HEK293 (cell line): ENCODE data around the gene YIPF6.
A peak's percentile ranks its signal among the peaks of the same experiment; 100 is the strongest.

ENCODE experiments used
- GLI4 ChIP-seq: fragments of 450-650 bp; formaldehyde crosslinking; IDR thresholded peaks from 2 replicates; pipeline ENCODE4 v1.5.1; 2016; ENCODE audit warnings: missing biosample characterization, missing genetic modification characterization
- KLF16 ChIP-seq: fragments of 450-650 bp; formaldehyde crosslinking; IDR thresholded peaks from 2 replicates; pipeline ENCODE4 v1.5.1; 2017; ENCODE audit warnings: missing biosample characterization, missing genetic modification characterization
- SP3 ChIP-seq: fragments of 450-650 bp; formaldehyde crosslinking; IDR thresholded peaks from 2 replicates; pipeline ENCODE4 v1.5.1; 2016; ENCODE audit warnings: missing biosample characterization, missing genetic modification characterization
- ZBTB17 ChIP-seq: fragments of 450-650 bp; formaldehyde crosslinking; IDR thresholded peaks from 2 replicates; pipeline ENCODE4 v1.5.1; 2016; ENCODE audit warnings: missing biosample characterization, missing genetic modification characterization
- ZBTB26 ChIP-seq: fragments of 450-650 bp; formaldehyde crosslinking; optimal IDR thresholded peaks from 2 replicates; pipeline ENCODE3; 2016; ENCODE audit warnings: missing biosample characterization, mild to moderate bottlenecking, missing genetic modification characterization
- ZNF121 ChIP-seq: fragments of 450-650 bp; formaldehyde crosslinking; IDR thresholded peaks from 2 replicates; pipeline ENCODE4 v1.5.1; 2016; ENCODE audit warnings: missing biosample characterization, missing genetic modification characterization
- ZNF223 ChIP-seq: fragments of 450-650 bp; formaldehyde crosslinking; IDR thresholded peaks from 2 replicates; pipeline ENCODE4 v1.5.1; 2016; ENCODE audit warnings: missing biosample characterization, missing genetic modification characterization
- ZNF239 ChIP-seq: fragments of 450-650 bp; formaldehyde crosslinking; IDR thresholded peaks from 2 replicates; pipeline ENCODE4 v1.5.1; 2016; ENCODE audit warnings: missing biosample characterization, missing genetic modification characterization
- ZNF24 ChIP-seq: fragments of 450-650 bp; formaldehyde crosslinking; IDR thresholded peaks from 2 replicates; pipeline ENCODE4 v1.5.1; 2016; ENCODE audit warnings: missing biosample characterization, missing genetic modification characterization
- ZNF292 ChIP-seq: fragments of 450-650 bp; formaldehyde crosslinking; IDR thresholded peaks from 2 replicates; pipeline ENCODE4 v1.5.1; 2016; ENCODE audit warnings: low read depth, missing biosample characterization, missing genetic modification characterization, borderline replicate concordance
- ZNF324 ChIP-seq: fragments of 450-650 bp; formaldehyde crosslinking; IDR thresholded peaks from 2 replicates; pipeline ENCODE4 v1.5.1; 2016; ENCODE audit warnings: missing biosample characterization, missing genetic modification characterization
- ZNF335 ChIP-seq: fragments of 450-650 bp; formaldehyde crosslinking; conservative IDR thresholded peaks from 2 replicates; pipeline ENCODE4 v1.5.1; 2016; ENCODE audit warnings: missing biosample characterization, missing genetic modification characterization
- ZNF350 ChIP-seq: fragments of 450-650 bp; formaldehyde crosslinking; IDR thresholded peaks from 2 replicates; pipeline ENCODE4 v1.5.0; 2017; ENCODE audit warnings: missing biosample characterization, mild to moderate bottlenecking, missing genetic modification characterization
- ZNF394 ChIP-seq: fragments of 450-650 bp; formaldehyde crosslinking; IDR thresholded peaks from 2 replicates; pipeline ENCODE4 v1.5.1; 2016; ENCODE audit warnings: missing biosample characterization, missing genetic modification characterization, mild to moderate bottlenecking, moderate library complexity, borderline replicate concordance
- ZNF529 ChIP-seq: fragments of 450-650 bp; formaldehyde crosslinking; IDR thresholded peaks from 2 replicates; pipeline ENCODE4 v1.5.1; 2017; ENCODE audit warnings: missing genetic modification characterization, missing biosample characterization; ENCODE audit not compliant: insufficient replicate concordance
- ZNF558 ChIP-seq: fragments of 450-650 bp; formaldehyde crosslinking; IDR thresholded peaks from 2 replicates; pipeline ENCODE4 v1.5.1; 2016; ENCODE audit warnings: missing biosample characterization, missing genetic modification characterization
- ZNF585B ChIP-seq: fragments of 450-650 bp; formaldehyde crosslinking; IDR thresholded peaks from 2 replicates; pipeline ENCODE4 v1.5.1; 2016; ENCODE audit warnings: missing biosample characterization, missing genetic modification characterization
- ZNF623 ChIP-seq: fragments of 450-650 bp; formaldehyde crosslinking; IDR thresholded peaks from 2 replicates; pipeline ENCODE4 v1.5.1; 2016; ENCODE audit warnings: missing biosample characterization, missing genetic modification characterization
- ZNF629 ChIP-seq: fragments of 450-650 bp; formaldehyde crosslinking; IDR thresholded peaks from 2 replicates; pipeline ENCODE4 v1.5.1; 2017; ENCODE audit warnings: missing biosample characterization, missing genetic modification characterization
- ZNF677 ChIP-seq: fragments of 450-650 bp; IDR thresholded peaks from 2 replicates; pipeline ENCODE4 v1.5.0; 2018; ENCODE audit warnings: missing biosample characterization, mild to moderate bottlenecking, missing genetic modification characterization, moderate library complexity
- ZNF791 ChIP-seq: fragments of 450-650 bp; formaldehyde crosslinking; IDR thresholded peaks from 2 replicates; pipeline ENCODE4 v1.5.1; 2016; ENCODE audit warnings: missing biosample characterization, missing genetic modification characterization
- ZNF792 ChIP-seq: fragments of 450-650 bp; formaldehyde crosslinking; IDR thresholded peaks from 2 replicates; pipeline ENCODE4 v1.5.1; 2016; ENCODE audit warnings: missing biosample characterization, missing genetic modification characterization
- ZNF843 ChIP-seq: fragments of 450-650 bp; formaldehyde crosslinking; IDR thresholded peaks from 2 replicates; pipeline ENCODE4 v1.5.1; 2016; ENCODE audit warnings: missing biosample characterization, missing genetic modification characterization
- ZSCAN16 ChIP-seq: fragments of 450-650 bp; formaldehyde crosslinking; IDR thresholded peaks from 2 replicates; pipeline ENCODE4 v1.5.1; 2016; ENCODE audit warnings: missing biosample characterization, missing genetic modification characterization
- TF ChIP-seq, protein P1 (sequence below): fragments of 450-650 bp; formaldehyde crosslinking; IDR thresholded peaks from 2 replicates; pipeline ENCODE4 v1.5.1; 2016; ENCODE audit warnings: missing biosample characterization, missing genetic modification characterization
- TF ChIP-seq, protein P2 (sequence below): fragments of 450-650 bp; formaldehyde crosslinking; IDR thresholded peaks from 2 replicates; pipeline ENCODE4 v1.5.1; 2017; ENCODE audit warnings: missing biosample characterization, missing genetic modification characterization
- TF ChIP-seq, protein P3 (sequence below): fragments of 450-650 bp; formaldehyde crosslinking; IDR thresholded peaks from 2 replicates; pipeline ENCODE4 v1.5.1; 2016; ENCODE audit warnings: missing biosample characterization, missing genetic modification characterization
- TF ChIP-seq, protein P4 (sequence below): fragments of 450-650 bp; formaldehyde crosslinking; IDR thresholded peaks from 2 replicates; pipeline ENCODE4 v1.5.1; 2016; ENCODE audit warnings: missing biosample characterization, missing genetic modification characterization
- TF ChIP-seq, protein P5 (sequence below): fragments of 450-650 bp; formaldehyde crosslinking; IDR thresholded peaks from 2 replicates; pipeline ENCODE4 v1.5.1; 2016; ENCODE audit warnings: missing biosample characterization, missing genetic modification characterization
- TF ChIP-seq, protein P6 (sequence below): fragments of 450-650 bp; formaldehyde crosslinking; IDR thresholded peaks from 2 replicates; pipeline ENCODE4 v1.5.1; 2016; ENCODE audit warnings: missing biosample characterization, missing genetic modification characterization

YIPF6 gene

GRCh38 chrX:68462653-68463052 lies 36.2 kb upstream of the YIPF6 start (continued):
- TF ChIP-seq, protein P1, sequence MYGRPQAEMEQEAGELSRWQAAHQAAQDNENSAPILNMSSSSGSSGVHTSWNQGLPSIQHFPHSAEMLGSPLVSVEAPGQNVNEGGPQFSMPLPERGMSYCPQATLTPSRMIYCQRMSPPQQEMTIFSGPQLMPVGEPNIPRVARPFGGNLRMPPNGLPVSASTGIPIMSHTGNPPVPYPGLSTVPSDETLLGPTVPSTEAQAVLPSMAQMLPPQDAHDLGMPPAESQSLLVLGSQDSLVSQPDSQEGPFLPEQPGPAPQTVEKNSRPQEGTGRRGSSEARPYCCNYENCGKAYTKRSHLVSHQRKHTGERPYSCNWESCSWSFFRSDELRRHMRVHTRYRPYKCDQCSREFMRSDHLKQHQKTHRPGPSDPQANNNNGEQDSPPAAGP (tag by site-specific recombination): peak; percentile 64
- TF ChIP-seq ZNF558 (tag by site-specific recombination): peak; percentile 45; the same call in 1 of the 2 replicates
- no peak for TF ChIP-seq ZSCAN16 (tag by site-specific recombination)
- TF ChIP-seq ZNF350: no peak
- TF ChIP-seq, protein P2, sequence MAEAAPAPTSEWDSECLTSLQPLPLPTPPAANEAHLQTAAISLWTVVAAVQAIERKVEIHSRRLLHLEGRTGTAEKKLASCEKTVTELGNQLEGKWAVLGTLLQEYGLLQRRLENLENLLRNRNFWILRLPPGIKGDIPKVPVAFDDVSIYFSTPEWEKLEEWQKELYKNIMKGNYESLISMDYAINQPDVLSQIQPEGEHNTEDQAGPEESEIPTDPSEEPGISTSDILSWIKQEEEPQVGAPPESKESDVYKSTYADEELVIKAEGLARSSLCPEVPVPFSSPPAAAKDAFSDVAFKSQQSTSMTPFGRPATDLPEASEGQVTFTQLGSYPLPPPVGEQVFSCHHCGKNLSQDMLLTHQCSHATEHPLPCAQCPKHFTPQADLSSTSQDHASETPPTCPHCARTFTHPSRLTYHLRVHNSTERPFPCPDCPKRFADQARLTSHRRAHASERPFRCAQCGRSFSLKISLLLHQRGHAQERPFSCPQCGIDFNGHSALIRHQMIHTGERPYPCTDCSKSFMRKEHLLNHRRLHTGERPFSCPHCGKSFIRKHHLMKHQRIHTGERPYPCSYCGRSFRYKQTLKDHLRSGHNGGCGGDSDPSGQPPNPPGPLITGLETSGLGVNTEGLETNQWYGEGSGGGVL (tag by site-specific recombination): no peak
- TF ChIP-seq ZNF121 (tag by site-specific recombination): peak; percentile 83
- TF ChIP-seq ZNF394 (tag by site-specific recombination): peak; percentile 49; the same call in 1 of the 2 replicates
- peak; percentile 97 for TF ChIP-seq ZNF324 (tag by site-specific recombination)
- TF ChIP-seq ZNF239 (tag by site-specific recombination): peak; percentile 21; the same call in 1 of the 2 replicates
- TF ChIP-seq, protein P3, sequence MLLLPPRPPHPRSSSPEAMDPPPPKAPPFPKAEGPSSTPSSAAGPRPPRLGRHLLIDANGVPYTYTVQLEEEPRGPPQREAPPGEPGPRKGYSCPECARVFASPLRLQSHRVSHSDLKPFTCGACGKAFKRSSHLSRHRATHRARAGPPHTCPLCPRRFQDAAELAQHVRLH (tag by site-specific recombination): peak; percentile 88
- peak; percentile 97 for TF ChIP-seq ZNF629 (tag by site-specific recombination)
- TF ChIP-seq, protein P4, sequence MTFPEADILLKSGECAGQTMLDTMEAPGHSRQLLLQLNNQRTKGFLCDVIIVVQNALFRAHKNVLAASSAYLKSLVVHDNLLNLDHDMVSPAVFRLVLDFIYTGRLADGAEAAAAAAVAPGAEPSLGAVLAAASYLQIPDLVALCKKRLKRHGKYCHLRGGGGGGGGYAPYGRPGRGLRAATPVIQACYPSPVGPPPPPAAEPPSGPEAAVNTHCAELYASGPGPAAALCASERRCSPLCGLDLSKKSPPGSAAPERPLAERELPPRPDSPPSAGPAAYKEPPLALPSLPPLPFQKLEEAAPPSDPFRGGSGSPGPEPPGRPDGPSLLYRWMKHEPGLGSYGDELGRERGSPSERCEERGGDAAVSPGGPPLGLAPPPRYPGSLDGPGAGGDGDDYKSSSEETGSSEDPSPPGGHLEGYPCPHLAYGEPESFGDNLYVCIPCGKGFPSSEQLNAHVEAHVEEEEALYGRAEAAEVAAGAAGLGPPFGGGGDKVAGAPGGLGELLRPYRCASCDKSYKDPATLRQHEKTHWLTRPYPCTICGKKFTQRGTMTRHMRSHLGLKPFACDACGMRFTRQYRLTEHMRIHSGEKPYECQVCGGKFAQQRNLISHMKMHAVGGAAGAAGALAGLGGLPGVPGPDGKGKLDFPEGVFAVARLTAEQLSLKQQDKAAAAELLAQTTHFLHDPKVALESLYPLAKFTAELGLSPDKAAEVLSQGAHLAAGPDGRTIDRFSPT: 0 out of 2 replicates have a peak, but pooled peaks have one; percentile 12
- TF ChIP-seq ZBTB26: no peak
- no peak for TF ChIP-seq ZNF677 (tag by site-specific recombination)
- TF ChIP-seq, protein P5, sequence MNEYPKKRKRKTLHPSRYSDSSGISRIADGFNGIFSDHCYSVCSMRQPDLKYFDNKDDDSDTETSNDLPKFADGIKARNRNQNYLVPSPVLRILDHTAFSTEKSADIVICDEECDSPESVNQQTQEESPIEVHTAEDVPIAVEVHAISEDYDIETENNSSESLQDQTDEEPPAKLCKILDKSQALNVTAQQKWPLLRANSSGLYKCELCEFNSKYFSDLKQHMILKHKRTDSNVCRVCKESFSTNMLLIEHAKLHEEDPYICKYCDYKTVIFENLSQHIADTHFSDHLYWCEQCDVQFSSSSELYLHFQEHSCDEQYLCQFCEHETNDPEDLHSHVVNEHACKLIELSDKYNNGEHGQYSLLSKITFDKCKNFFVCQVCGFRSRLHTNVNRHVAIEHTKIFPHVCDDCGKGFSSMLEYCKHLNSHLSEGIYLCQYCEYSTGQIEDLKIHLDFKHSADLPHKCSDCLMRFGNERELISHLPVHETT (tag by site-specific recombination): peak; percentile 91
- no peak for TF ChIP-seq ZNF292
- TF ChIP-seq ZNF223: no peak
- no peak for TF ChIP-seq ZNF792 (tag by site-specific recombination)
- peak; percentile 35; the same call in 1 of the 2 replicates for TF ChIP-seq SP3
- 0 out of 2 replicates have a peak, but pooled peaks have one; percentile 12 for TF ChIP-seq ZNF623
- TF ChIP-seq ZNF843: peak; percentile 38; the same call in 1 of the 2 replicates
- TF ChIP-seq ZNF791 (tag by site-specific recombination): no peak
- TF ChIP-seq ZBTB17 (tag by site-specific recombination): peak; percentile 81
- TF ChIP-seq KLF16 (tag by site-specific recombination): 0 out of 2 replicates have a peak, but pooled peaks have one; percentile 34
- TF ChIP-seq, protein P6, sequence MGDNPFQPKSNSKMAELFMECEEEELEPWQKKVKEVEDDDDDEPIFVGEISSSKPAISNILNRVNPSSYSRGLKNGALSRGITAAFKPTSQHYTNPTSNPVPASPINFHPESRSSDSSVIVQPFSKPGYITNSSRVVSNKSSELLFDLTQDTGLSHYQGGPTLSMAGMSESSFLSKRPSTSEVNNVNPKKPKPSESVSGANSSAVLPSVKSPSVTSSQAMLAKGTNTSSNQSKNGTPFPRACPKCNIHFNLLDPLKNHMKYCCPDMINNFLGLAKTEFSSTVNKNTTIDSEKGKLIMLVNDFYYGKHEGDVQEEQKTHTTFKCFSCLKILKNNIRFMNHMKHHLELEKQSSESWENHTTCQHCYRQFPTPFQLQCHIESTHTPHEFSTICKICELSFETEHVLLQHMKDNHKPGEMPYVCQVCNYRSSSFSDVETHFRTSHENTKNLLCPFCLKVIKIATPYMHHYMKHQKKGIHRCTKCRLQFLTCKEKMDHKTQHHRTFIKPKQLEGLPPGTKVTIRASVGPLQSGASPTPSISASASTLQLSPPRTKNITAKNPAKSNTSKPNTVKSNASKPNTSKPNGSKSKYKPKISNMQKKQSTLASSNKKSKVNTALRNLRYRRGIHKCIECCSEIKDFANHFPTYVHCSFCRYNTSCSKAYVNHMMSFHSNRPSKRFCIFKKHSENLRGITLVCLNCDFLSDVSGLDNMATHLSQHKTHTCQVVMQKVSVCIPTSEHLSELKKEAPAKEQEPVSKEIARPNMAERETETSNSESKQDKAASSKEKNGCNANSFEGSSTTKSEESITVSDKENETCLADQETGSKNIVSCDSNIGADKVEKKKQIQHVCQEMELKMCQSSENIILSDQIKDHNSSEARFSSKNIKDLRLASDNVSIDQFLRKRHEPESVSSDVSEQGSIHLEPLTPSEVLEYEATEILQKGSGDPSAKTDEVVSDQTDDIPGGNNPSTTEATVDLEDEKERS: peak; percentile 92; the same call in 1 of the 2 replicates
- no peak; the same call in 1 of the 2 replicates for TF ChIP-seq ZNF24 (tag by site-specific recombination)
- TF ChIP-seq ZNF529 (tag by site-specific recombination): no peak
- peak; percentile 9; the same call in 1 of the 2 replicates for TF ChIP-seq ZNF585B (tag by site-specific recombination)
- peak; percentile 50 for TF ChIP-seq ZNF335 (tag by site-specific recombination)
- peak; percentile 88; the same call in 1 of the 2 replicates for TF ChIP-seq GLI4 (tag by site-specific recombination)
